Measurements from ENCODE around the gene OTX2.

DNA sequence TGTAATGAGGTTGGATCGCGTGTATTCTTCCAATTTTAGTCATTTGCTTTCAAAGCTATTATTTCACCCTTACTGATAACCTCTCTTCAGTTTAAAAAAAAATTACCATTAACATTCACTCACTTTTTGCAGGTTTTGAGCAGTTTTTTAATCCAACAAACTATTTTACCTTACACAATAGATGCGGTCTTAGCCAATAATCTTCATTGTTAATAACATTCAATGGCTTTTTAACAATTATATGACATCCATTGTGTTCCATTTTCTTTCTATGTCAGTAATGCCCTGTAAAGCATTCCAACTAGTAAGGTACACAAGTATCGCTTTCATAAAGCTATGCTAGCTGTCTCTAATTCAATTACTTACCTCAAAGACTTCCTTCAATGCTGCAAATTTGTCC, 18.9 kb upstream of the OTX2 start:
- no peak for TF ChIP-seq CTCF (IDR thresholded peaks at IDR 0.05; ENCODE audit: low read length)
- no peak for TF ChIP-seq EZH2 (IDR thresholded peaks at IDR 0.05; ENCODE audit: borderline replicate concordance, low read length)
